ENCODE data around the gene C11orf86.

C11orf86 gene

DNA sequence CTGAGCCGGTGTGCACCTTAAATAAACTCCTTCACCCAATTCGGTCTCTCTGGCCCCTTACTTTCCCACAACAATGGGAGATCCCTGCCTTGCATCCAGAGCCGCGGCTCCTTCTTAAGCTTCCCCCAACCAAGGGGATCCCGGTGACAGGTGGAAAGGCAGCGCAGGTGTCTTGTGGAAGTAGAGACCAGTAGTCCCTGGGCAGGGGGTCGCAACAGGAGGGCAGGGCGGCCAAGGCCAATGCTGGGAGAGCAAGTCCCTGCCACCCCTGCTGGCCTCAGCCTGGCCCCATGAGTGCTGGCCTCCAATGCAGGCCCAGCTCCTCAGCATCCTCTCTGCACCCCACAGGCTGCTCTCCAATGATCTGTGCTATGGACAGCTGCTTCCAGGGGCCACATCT lies 39.9 kb downstream of the C11orf86 start:
- no peak overlapping the region for H3K4me3 ChIP-seq (replicated peaks; ENCODE audit: low read depth, low read length)
- no peak for DNase-seq (ENCODE audit: low read depth)
- TF ChIP-seq, protein P1, sequence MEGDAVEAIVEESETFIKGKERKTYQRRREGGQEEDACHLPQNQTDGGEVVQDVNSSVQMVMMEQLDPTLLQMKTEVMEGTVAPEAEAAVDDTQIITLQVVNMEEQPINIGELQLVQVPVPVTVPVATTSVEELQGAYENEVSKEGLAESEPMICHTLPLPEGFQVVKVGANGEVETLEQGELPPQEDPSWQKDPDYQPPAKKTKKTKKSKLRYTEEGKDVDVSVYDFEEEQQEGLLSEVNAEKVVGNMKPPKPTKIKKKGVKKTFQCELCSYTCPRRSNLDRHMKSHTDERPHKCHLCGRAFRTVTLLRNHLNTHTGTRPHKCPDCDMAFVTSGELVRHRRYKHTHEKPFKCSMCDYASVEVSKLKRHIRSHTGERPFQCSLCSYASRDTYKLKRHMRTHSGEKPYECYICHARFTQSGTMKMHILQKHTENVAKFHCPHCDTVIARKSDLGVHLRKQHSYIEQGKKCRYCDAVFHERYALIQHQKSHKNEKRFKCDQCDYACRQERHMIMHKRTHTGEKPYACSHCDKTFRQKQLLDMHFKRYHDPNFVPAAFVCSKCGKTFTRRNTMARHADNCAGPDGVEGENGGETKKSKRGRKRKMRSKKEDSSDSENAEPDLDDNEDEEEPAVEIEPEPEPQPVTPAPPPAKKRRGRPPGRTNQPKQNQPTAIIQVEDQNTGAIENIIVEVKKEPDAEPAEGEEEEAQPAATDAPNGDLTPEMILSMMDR (IDR thresholded peaks at IDR 0.05; ENCODE audit: low read length, missing control alignments): no peak

DNA sequence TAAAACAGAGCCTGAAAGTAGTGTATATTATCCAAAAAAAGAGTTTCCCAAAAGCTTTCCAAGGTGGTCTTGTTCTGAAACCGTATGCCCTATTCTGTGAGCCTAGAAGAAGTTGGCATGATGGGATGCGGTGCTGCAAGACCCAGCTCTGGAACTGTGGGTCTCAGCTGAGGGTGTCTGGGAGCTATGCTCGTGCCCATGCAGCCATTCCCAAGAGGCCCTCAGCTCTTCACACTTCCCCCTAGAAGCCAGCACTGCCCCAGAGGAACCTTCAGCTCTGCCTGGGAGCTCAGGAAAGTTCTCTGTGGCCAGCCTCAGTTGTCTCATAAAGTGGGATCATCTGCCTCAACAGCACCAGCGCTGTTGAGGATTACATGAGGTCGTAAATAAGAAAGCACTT lies 41.4 kb downstream of the C11orf86 start:
- H3K4me3 ChIP-seq (replicated peaks; ENCODE audit: low read depth, low read length): no peak overlapping the region
- DNase-seq (ENCODE audit: low read depth): no peak
- TF ChIP-seq, protein P1 (IDR thresholded peaks at IDR 0.05; ENCODE audit: low read length, missing control alignments): no peak

DNA sequence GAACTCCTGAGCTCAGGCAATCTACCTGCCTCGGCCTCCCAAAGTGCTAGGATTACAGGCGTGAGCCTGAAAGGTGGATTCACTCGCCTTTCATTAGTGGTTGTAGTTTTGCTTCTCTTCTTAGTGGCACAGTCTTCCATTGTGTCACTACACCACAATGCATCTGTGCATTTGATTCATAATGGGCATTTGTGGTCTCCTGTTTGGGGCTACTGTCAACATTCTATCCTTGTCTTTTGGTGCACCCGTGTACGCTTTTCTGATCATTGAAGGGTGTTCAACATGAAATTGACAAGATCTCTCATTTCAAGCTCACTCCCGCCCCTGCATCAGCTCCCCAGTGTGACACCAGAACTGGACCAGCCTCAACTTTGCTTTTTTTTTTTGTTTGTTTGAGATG lies 45.8 kb downstream of the C11orf86 start:
- TF ChIP-seq, protein P1 (IDR thresholded peaks at IDR 0.05; ENCODE audit: low read length, missing control alignments): no peak
- no peak for DNase-seq (ENCODE audit: low read depth)
- no peak overlapping the region for H3K4me3 ChIP-seq (replicated peaks; ENCODE audit: low read depth, low read length)

DNA sequence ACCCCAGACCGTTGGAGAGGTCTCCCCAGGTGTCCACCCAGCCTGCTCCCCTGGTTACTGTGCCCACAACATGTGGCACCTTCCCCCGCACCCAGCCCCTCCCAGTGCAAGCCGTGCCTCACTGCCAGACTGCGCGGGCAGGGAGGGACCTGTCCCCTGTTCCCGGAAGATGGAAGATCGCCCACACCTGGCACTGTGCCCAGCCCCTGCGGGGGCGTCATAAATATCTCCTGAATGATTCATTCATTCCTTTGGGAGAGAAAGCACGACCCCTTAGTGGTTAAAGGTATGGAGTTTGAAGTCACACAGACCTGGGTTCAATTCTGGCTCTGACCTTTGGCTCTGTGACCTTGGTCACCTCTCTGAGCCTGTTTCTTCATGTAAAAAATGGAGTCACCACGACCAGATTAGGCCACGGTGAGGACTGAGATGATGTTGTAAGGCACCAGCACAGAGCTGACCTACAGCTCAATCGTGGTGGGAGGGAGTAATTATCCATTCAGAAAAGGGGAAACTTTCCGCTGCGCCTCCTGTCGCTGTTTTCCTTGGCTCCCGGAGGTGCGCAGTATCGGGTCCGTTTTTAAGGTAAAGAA lies 47.3 kb downstream of the C11orf86 start:
- TF ChIP-seq, protein P1 (IDR thresholded peaks at IDR 0.05; ENCODE audit: low read length, missing control alignments): no peak
- peak; percentile 68 for DNase-seq (ENCODE audit: low read depth)
- no peak overlapping the region for H3K4me3 ChIP-seq (replicated peaks; ENCODE audit: low read depth, low read length)

DNA sequence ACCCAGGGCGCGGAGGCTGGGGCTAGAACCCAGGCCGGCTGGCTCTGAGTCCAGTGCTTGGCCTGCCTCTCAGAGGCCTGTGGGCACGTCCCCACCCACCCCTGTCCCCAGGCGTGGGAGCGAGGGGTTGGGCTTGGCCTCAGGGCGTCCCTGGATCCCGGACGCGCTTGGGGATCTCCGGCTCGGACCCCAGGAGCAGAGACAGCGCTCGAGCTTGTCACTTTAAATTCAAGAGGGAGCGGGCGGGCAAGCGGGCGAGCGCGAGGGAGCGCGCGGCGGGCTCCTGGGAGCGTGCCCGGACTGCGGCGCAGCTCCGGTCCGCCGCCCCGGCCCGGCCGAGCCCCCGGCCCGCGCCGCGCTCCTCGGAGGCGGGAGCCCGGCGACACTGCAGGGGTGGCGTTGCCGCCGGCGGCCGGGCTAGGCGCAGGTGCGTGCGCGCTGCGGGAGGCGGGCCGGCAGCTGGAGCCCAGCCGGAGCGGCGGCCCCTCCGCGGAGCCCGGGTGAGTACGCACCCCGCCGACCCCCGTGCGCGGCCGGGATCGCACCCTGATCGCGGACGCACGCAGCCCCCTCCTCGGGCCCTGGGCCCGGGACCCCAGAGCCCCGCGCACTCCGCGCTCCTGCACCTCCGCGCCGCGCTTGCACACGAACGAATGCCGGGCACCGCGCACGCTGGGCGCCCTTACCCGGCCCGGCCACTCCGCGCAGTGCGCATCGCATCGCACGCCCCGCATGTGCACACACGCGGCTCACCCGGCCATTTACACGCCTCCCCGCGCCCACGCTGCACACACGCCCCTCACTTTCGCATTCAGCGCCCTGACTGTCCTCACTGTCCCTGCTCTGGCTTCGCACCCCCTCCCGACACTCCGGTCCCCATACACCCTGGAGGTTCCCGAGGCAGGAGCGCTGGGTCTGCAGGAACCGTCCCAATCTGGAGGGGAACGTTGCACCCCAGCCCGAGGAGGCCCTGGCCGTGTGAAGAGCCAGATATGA lies 48.2 kb downstream of the C11orf86 start, which contains the start of gene SYT12:
TSS of gene SYT12 (plus strand) at position 174 of the 996 bp plus-strand sequence. CDS start 7,011 bp downstream, outside the sequence.
- H3K4me3 ChIP-seq (replicated peaks; ENCODE audit: low read depth, low read length): peak within 1 kb of the TSS; percentile 29
- TF ChIP-seq, protein P1 (IDR thresholded peaks at IDR 0.05; ENCODE audit: low read length, missing control alignments): no peak
- DNase-seq (ENCODE audit: low read depth): peak; percentile 9

DNA sequence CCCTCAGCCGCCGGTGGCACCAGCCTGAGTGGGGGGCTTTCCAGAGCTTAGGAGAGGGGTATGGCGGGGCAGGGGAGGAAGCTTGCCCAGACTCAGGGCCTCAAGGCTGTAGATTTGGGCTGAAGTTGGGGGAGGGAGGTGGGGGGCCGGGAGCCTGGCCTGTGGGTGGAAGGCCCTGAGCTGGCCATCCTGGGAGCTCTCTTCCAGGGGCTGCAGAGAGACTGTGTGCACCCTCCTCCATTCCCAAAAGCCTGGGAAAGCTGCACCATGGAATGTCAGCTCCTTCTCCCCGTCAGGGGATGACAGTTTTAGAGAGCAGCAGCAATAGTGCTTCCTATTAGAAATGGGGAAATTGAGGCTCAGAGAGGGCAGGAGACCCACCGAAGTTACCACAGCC lies 48.9 kb downstream of the C11orf86 start:
- TF ChIP-seq, protein P1 (IDR thresholded peaks at IDR 0.05; ENCODE audit: low read length, missing control alignments): no peak
- no peak for DNase-seq (ENCODE audit: low read depth)
- H3K4me3 ChIP-seq (replicated peaks; ENCODE audit: low read depth, low read length): no peak overlapping the region

All from fibroblast of pulmonary artery (primary cell).